ENCODE data around the gene SGMS1.

The SGMS1 gene

GRCh38 chr10:50645236-50645635 lies 21.5 kb upstream of the SGMS1 start:
- DNase-seq (ENCODE audit: low spot score): no peak
- no peak for TF ChIP-seq CTCF (IDR thresholded peaks at IDR 0.05; ENCODE audit: extremely low read depth, insufficient read depth, missing control alignments)
- in situ Hi-C loops (cut with MboI; ENCODE audit: low pct_unique_long_range_greater_than_20kb, low sequenced_read_pairs, unreplicated experiment): no loop called here

- in situ Hi-C loops (cut with MboI; ENCODE audit: low pct_unique_long_range_greater_than_20kb, low sequenced_read_pairs, unreplicated experiment): no loop called here
- no peak for DNase-seq (ENCODE audit: low spot score)
- no peak for TF ChIP-seq CTCF (IDR thresholded peaks at IDR 0.05; ENCODE audit: extremely low read depth, insufficient read depth, missing control alignments)
Measured at GRCh38 chr10:50641626-50642025, 17.9 kb upstream of the SGMS1 start.

- in situ Hi-C loops (cut with MboI; ENCODE audit: low pct_unique_long_range_greater_than_20kb, low sequenced_read_pairs, unreplicated experiment): no loop called here
- no peak for DNase-seq (ENCODE audit: low spot score)
- no peak for TF ChIP-seq CTCF (IDR thresholded peaks at IDR 0.05; ENCODE audit: extremely low read depth, insufficient read depth, missing control alignments)
Measured at GRCh38 chr10:50640238-50640637, 16.5 kb upstream of the SGMS1 start.

- in situ Hi-C loops (cut with MboI; ENCODE audit: low pct_unique_long_range_greater_than_20kb, low sequenced_read_pairs, unreplicated experiment): no loop called here
- peak; percentile 48 for DNase-seq (ENCODE audit: low spot score)
- no peak for TF ChIP-seq CTCF (IDR thresholded peaks at IDR 0.05; ENCODE audit: extremely low read depth, insufficient read depth, missing control alignments)
Measured at GRCh38 chr10:50636618-50637579, 13.1 kb upstream of the SGMS1 start.

- no peak for DNase-seq (ENCODE audit: low spot score)
- in situ Hi-C loops (cut with MboI; ENCODE audit: low pct_unique_long_range_greater_than_20kb, low sequenced_read_pairs, unreplicated experiment): no loop called here
- TF ChIP-seq CTCF (IDR thresholded peaks at IDR 0.05; ENCODE audit: extremely low read depth, insufficient read depth, missing control alignments): no peak
Measured at GRCh38 chr10:50635286-50635685, 11.5 kb upstream of the SGMS1 start.

GRCh38 chr10:50634479-50634878 lies 10.7 kb upstream of the SGMS1 start:
- in situ Hi-C loops (cut with MboI; ENCODE audit: low pct_unique_long_range_greater_than_20kb, low sequenced_read_pairs, unreplicated experiment): no loop called here
- TF ChIP-seq CTCF (IDR thresholded peaks at IDR 0.05; ENCODE audit: extremely low read depth, insufficient read depth, missing control alignments): no peak
- no peak for DNase-seq (ENCODE audit: low spot score)

Measured in GM13977 (cell line).